GM21367 (cell line): ENCODE results near the gene TP53I11.

Experiments used
- ATAC-seq: cut with Tn5 transposase; IDR thresholded peaks from one replicate; pipeline ENCODE4 v1.9.1; 2021; ENCODE audit not compliant: unreplicated experiment

The TP53I11 gene

GRCh38 chr11:44959064-44959463 is 8.4 kb upstream of the TP53I11 start:
- no peak for ATAC-seq

GRCh38 chr11:44957776-44958564 is 7.3 kb upstream of the TP53I11 start:
- no peak for ATAC-seq

- ATAC-seq = no peak
Observed at GRCh38 chr11:44957040-44957515, 6.4 kb upstream of the TP53I11 start.

- ATAC-seq = no peak
Observed at GRCh38 chr11:44955015-44955738, 4.5 kb upstream of the TP53I11 start.

GRCh38 chr11:44954051-44954906 is 3.6 kb upstream of the TP53I11 start:
- ATAC-seq = no peak

- ATAC-seq = no peak
Observed at GRCh38 chr11:44952500-44953260, 2.0 kb upstream of the TP53I11 start.

- no peak for ATAC-seq
Observed at GRCh38 chr11:44952082-44952481, 1.4 kb upstream of the TP53I11 start.

- ATAC-seq = no peak
Observed at GRCh38 chr11:44950031-44950624, 555 bp downstream of the TP53I11 start.

GRCh38 chr11:44949160-44950030 is 1.3 kb downstream of the TP53I11 start:
- no peak for ATAC-seq

GRCh38 chr11:44948155-44948554 is 2.5 kb downstream of the TP53I11 start:
- ATAC-seq = no peak

GRCh38 chr11:44947114-44947513 is 3.6 kb downstream of the TP53I11 start:
- no peak for ATAC-seq

- no peak for ATAC-seq
Observed at GRCh38 chr11:44946263-44946662, 4.4 kb downstream of the TP53I11 start.

GRCh38 chr11:44945666-44946065 is 5.0 kb downstream of the TP53I11 start:
- ATAC-seq = no peak

GRCh38 chr11:44944853-44945235 is 5.8 kb downstream of the TP53I11 start:
- ATAC-seq = no peak

- no peak for ATAC-seq
Observed at GRCh38 chr11:44944181-44944852, 6.4 kb downstream of the TP53I11 start.

- no peak for ATAC-seq
Observed at GRCh38 chr11:44943696-44944095, 7.0 kb downstream of the TP53I11 start.

- no peak for ATAC-seq
Observed at GRCh38 chr11:44943118-44943517, 7.6 kb downstream of the TP53I11 start.

GRCh38 chr11:44942029-44942955 is 8.4 kb downstream of the TP53I11 start:
- no peak for ATAC-seq
